Raji (cell line): Measurements from ENCODE around the gene SLFNL1.

Experiments used
- POLR2A ChIP-seq: IDR thresholded peaks from 2 replicates; pipeline ENCODE4 v1.6.1; 2011; ENCODE audit warnings: low read depth, low read length, control low read depth; ENCODE audit not compliant: insufficient read depth

The SLFNL1 gene

DNA sequence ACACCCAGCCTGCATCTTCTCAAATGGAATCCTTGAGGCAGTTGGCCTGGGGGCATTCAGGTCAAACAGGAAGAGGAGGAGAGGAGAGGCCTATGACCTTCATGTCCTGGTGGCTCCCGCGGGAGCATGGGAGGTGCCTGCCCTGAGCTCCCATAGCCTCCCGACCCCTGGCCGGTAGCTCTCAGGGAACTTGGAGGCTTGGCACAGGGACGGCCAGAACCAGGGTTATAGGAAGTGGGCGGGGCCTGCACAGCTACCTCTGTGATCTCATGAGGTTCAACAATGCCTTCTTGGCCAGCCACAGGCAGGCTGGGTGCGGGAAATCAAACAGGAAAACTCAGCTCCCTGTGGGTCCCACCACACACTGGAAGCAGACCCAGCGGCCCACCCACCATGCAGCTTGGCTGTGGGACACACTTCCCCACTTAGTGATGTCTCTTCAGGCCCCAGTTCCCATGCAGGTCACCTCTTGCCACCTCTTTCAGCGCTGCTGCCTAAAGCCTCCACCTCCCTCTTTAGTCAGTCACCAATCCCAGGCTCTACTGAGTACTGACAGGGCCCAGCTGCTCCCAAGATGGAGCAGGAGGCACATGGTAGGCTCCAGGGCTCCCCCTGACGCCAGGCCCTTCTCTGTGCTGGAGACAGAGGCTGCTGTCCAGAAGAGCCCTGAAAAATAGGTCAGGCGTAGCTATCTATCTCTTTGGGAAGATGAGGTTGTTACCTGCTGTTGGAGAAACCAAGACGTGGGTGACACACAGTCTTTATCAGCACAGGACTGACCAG lies at the start of gene SLFNL1:
Gene SLFNL1, minus strand, starts transcription at position 200 of the 783 bp plus-strand sequence. CDS start 1,065 bp downstream, outside the sequence.
- TF ChIP-seq POLR2A, result peak; percentile 6; the same call in 1 of the 2 replicates

DNA sequence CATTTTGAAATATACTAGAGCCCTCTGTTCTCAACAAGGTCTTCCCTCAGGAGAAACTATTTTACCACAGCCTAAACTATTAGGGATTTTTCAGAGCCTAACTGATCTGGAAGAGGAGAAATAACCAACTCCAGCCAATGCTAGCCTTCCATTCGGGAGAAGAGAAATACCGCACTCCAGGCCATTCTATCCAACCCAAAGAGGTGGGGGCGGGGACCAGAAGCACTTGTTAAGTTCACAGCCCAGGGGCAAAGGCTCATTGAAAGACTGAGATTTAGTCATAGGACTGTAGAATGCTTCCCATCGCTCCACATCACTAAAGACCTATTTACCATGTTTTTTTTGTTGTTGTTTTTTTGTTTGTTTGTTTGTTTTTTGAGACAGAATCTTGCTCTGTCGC lies 35.4 kb upstream of the SLFNL1 start:
- no peak for TF ChIP-seq POLR2A

DNA sequence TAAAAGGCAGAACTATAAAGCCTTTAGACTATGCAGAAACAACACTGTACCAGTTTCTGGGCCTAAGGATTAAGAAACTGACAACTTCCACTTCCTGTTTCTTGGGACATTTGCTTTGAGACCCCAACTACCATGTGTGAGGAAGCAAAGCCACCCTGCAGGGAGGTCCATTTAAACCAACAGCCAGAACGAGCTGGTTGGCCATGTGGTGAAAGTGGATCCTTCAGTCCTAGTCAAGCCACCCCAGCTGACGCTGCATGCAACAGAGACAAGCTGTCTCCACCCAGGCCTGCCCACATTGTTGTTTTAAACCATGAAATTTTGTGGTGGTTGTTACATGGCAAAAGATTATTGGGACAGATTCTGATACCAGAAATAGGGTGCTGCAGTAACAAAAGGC lies 31.8 kb upstream of the SLFNL1 start:
- no peak for TF ChIP-seq POLR2A

DNA sequence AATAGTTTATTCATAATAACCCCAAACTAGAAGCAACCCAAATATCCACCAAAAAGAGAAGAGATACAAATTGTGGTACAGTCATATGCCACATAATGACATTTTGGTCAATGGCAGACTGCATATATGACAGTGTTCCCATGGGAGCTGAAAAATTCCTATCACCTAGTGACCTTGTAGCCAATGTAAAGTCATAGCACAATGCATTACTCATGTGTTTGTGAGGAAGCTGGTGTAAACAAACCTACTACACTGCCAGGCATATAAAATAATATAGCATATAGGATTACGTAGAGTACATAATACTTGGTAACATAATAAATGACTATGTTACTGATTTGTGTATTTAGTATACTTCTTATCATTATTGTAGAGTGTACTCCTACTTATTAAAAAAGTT lies 29.5 kb upstream of the SLFNL1 start:
- TF ChIP-seq POLR2A, result no peak

DNA sequence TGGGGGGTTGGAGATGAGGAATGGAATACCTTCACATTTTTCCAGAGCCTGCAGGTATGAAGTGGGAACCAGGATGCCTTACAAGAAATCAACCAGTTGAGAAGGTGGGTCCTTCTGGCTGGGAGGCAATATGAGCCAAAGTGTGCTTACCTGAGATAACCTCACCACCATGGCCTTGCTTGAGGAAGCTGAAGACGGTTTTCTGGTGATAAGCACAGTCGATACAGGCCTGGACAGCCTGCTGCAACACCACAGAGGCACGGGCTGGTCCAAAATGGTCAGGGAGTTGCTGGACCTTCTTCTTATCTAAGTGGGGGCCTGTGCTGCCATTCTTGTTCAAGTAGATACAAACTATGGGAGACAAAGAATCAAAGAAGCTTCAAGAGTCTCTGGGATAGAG lies 27.0 kb upstream of the SLFNL1 start:
- no peak for TF ChIP-seq POLR2A

DNA sequence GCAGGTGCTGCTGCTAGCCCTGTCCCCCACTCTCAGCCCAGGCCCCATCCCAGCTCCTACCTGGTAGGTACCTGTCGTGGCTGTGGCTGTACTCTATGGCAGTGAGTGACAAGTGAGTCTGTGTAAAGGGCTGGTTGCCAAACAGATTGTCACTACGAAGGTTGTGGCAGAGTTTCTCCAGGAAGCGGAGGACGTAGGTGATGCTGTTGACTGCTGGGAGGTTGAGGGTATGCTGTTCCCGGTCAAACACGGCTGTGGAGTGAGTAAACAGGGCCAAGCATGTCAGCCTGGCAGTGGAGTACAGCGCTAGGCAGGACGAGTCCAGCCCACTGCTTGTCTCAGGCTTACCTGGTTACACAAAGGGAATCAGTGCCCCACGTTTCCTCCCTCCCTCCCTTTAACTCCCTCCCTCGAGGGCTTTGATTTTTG lies 24.8 kb upstream of the SLFNL1 start:
- TF ChIP-seq POLR2A, result no peak

DNA sequence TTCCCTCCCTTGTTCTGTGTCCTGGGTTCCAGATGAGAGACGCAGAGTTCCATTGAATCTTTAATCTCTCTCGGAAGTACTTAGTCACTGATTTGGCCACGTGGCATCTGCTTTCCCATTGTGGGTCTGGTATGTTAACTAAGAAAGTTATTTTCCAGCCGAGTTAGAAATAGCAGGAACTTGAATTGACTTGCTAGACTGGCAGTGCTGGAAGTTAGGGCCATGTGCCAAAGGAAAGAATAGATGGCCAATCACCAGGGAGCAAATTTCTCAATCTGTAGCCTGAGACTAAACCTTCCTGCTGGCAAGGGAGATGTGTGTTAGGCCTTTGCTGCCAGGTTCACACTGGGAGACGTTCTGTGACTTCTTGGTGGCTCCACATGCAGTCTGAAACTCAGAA lies 24.2 kb upstream of the SLFNL1 start:
- TF ChIP-seq POLR2A, result no peak

DNA sequence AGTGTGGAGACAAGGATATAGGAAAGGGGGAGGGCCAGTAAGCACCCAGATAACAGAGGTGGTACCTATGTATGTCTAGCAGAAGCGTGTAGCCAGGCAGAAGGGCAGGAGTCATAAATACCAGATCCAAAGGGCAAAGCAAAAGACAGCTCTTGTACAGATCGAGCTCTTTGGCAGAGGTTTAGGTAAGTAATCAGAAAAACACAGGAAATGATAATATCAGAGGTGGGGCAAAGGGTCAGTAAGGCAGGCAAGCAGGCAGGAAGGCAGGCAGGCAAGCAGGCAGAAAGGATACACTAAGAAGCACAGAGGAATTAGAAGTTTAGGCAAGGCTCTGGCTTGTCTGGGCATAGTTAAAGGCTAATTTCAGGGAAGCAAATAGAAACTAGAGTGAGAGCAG lies 22.7 kb upstream of the SLFNL1 start:
- no peak for TF ChIP-seq POLR2A

DNA sequence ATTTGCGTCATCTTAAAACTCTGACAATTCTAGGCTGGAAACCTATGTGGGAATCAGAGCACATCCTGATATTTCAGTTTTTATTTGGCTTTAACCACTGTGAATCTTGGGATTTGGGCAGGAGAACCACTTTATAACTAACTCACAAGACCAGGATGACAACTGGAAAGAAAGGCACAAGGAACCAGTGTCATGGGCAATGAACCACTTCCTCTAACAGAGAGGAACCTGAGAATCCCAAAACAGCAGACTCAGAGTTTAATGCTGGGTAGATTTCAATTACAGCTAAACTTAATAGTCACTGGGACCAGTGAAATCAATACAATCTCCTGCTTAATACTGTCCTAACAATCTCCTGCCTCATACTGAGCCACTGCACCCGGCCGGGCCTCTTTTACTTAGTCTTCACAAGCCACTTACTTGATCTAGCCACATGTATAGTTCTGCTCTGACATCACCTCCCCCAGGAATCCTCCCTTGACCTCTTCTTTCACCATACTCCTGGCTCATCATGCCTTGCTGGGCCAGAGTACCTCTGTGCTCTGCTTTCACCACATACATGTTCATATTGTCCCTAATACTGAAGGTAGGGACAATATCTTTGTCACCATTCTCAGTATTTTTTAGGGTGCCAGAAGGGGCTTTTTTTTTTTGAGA lies 20.2 kb upstream of the SLFNL1 start:
- TF ChIP-seq POLR2A, result no peak

DNA sequence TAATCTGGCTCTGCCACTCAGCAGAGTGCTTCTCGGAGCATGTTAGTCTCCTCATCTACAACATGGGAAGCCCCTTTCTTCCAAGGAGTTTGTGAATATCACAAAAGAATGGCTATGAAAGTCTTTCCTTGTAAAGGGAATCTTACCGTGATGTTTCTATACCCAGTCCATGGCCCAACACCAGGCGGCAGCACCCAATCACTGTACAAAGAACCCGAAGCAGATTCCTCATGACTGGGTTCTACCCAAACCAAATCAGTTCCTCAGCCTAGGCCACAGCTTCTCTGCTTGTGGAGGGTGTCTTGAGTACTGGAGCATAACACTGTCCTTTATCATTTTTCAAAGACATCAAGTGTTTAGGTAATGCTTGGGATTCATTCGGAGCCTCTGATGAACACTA lies 16.6 kb upstream of the SLFNL1 start:
- TF ChIP-seq POLR2A, result no peak

DNA sequence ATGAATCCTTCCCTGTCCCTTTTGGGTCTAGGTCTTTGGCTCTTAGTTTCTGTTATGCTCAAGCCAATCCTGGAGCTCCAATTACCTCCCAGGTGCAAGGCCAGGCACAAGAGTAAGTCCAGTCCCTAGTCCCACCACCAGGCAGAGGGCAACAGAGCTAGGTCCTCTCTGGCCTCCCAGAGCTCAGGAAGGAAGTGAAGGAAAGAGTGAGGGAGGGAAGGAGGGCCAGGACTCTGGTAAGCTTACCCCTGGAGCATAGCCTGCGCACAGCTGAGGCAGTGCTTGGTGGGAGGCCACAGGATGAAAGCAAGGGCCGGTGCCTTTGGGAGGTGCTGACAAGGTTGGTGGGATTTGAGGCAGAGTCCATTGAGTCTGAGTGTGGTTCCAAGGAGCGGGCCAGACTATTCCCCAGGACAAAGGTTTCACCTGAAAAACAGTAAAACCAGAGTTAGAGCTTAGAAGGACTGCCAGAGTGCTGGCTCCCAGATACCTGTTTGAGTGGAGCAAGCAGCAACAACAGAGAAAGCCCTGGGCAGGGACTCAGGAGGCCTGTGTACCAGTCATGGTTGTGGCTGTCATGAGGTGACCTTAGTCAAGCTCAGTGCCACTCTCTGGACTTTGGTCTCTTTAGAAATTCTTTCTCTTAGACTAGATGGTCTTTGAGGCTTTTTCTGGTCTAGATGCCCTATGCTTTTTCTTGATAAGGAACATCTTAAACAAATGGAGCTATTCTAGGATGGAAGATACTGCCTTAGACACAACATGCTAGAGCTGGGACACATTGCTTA lies 15.8 kb upstream of the SLFNL1 start:
- TF ChIP-seq POLR2A, result no peak

DNA sequence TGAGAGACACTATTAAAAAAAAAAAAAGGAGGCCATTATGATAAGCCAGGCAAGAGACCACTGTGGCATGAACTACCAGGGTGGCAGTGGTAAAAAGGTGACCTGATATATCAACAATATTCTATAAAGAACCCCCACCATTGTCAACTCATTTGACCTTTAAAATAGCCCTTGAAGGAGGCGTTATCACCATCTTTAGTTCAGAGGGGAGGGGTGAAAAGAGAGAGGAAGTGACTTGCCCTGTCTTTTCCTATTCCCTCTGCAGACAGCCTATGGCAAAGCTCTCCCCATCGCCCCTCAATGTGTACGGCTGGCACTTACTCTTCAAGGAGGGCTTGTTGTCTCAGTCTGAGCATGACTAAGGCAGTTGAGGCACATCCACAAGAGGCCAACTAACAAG lies 11.7 kb upstream of the SLFNL1 start:
- no peak for TF ChIP-seq POLR2A

DNA sequence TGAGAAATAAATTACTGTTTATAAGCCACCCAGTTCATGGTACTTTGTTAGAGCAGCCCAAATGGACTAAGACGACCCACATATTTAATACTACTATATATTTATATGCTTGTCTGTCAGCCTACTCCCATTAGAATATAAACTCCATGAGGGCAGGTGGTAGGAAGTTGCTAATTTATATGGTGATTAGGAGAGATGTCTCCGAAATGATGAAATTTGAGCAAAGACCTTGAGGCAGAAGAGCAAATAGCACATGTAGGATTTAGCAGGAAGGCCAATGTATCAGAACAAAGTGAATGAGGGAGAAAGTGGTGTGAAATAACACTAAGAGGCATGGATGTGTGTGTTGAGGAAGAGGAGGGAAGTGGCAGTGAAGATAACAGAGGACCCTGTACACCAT lies 10.6 kb upstream of the SLFNL1 start:
- TF ChIP-seq POLR2A, result no peak

DNA sequence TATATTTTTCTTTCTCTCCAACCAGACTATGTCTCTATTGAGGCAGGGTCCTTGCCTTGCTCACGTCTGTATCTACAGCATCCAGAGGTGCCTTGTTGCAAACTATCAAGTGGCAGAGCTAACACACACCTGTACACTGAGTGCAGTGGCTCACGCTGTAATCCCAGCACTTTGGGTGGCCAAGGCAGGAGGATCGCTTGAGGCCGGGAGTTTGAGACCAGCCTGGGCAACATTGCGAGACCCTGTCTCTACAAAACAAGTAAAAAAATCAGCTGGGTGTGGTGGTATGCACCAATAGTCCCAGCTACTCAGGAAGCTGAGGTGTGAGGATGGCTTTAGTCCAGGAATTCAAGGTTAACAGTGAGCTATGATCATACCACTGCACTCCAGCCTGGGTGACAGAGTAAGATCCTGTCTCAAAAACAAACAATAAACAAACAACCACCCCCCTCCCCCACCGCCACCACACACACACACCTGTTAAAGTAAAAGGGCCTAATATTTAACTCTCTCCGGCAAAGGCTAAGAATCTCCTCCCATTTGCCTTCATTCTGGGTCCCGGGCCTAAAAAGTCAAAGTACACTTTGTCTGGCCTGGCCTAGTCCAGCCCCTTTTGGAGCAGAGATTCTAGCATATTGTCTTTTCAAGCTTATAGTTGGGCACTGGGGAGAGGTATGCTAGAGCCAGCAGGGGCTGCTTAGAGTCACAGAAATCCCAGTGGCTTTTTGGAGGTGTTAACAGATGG lies 9.5 kb upstream of the SLFNL1 start:
- TF ChIP-seq POLR2A, result no peak

DNA sequence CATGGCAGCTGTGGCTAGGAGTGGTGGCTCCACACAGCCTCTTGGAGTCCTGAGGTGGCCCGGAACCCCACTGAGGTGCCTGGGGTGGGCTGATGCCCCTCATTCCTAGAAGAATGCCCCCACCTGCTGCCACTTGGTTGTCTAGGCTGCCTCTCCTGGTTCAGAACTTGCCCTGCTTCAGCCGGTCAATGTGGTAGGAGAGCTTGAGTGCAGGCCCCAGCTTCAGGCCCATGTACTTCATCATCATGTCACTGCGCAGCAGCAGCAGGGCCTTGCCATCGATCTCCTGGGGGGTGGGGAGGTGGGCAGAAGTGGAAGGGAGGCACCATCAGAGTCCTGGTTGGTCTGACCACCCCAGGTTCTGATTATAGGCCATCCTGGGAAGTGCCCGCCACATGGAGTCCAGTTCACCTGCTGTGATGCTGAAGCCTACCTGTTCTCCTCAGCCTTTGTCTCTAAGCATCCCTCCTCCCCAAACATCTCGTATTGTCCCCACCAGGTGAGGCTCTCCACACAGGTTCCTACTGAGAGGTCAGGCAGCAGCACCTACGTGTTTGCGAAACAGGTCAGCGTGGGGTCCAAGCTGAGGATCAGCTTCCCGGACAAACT lies 6.6 kb upstream of the SLFNL1 start:
- TF ChIP-seq POLR2A, result no peak
